HG03342 (cell line): ENCODE results near the gene FCN1.

Experiments used
- ATAC-seq: cut with Tn5 transposase; IDR thresholded peaks from one replicate; pipeline ENCODE4 v1.9.1; 2021; ENCODE audit warnings: mild to moderate bottlenecking, moderate library complexity; ENCODE audit not compliant: unreplicated experiment

Gene FCN1

GRCh38 chr9:134880484-134881312 lies 37.0 kb downstream of the FCN1 start, which contains the start of gene FCN2:
TSS of gene FCN2 (plus strand) at chr9:134880810. CDS start at chr9:134880822, 12 bp downstream.
- ATAC-seq, result no peak

GRCh38 chr9:134879664-134880483 lies 37.8 kb downstream of the FCN1 start:
- no peak for ATAC-seq

GRCh38 chr9:134877541-134877940 lies 40.2 kb downstream of the FCN1 start:
- ATAC-seq, result no peak

- no peak for ATAC-seq
Observed at GRCh38 chr9:134875371-134875770, 42.3 kb downstream of the FCN1 start.

- ATAC-seq, result no peak
Observed at GRCh38 chr9:134872482-134873231, 45.1 kb downstream of the FCN1 start.

GRCh38 chr9:134871697-134872340 lies 45.9 kb downstream of the FCN1 start:
- ATAC-seq, result no peak

GRCh38 chr9:134870746-134871662 lies 46.7 kb downstream of the FCN1 start:
- ATAC-seq, result no peak

- no peak for ATAC-seq
Observed at GRCh38 chr9:134870301-134870694, 47.4 kb downstream of the FCN1 start.

GRCh38 chr9:134869554-134870300 lies 48.0 kb downstream of the FCN1 start:
- no peak for ATAC-seq

- no peak for ATAC-seq
Observed at GRCh38 chr9:134868751-134869553, 48.8 kb downstream of the FCN1 start.

GRCh38 chr9:134867917-134868750 lies 49.6 kb downstream of the FCN1 start:
- ATAC-seq, result no peak

GRCh38 chr9:134864821-134865190 lies 52.9 kb downstream of the FCN1 start:
- ATAC-seq, result no peak

GRCh38 chr9:134863941-134864820 lies 53.5 kb downstream of the FCN1 start:
- ATAC-seq, result no peak

GRCh38 chr9:134863306-134863902 lies 54.3 kb downstream of the FCN1 start:
- ATAC-seq, result no peak

GRCh38 chr9:134861595-134862334 lies 55.9 kb downstream of the FCN1 start:
- no peak for ATAC-seq
